GM19395 (cell line): ENCODE results near the gene ARSH.
"Not testable (repeated sequence)": the region's sequence is repeated elsewhere in the genome, so short reads cannot be mapped to it uniquely, and the experiment has no call there.

ENCODE experiments used
- ATAC-seq: cut with Tn5 transposase; IDR thresholded peaks from one replicate; pipeline ENCODE4 v1.9.1; 2021; ENCODE audit warnings: mild to moderate bottlenecking, moderate library complexity; ENCODE audit not compliant: unreplicated experiment

ARSH gene

DNA sequence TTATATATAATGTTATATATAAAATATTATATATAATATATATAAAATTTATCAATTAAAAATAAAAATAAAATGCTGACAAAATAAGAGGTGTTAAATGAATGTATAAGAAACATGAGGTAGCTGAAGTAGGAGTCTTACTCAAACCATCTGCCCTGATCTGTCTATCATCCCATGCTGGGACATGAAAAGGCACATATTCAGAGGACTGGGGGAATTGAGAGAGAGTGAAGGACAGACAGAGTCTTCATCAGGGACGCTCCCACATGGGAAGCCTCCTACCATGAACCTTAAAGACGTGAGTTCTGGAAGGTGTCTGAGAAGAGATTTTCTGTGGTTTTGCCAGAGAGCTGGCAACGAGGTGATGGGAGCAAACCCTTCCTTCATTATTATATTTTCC lies 30.9 kb downstream of the ARSH start:
- ATAC-seq = no peak

DNA sequence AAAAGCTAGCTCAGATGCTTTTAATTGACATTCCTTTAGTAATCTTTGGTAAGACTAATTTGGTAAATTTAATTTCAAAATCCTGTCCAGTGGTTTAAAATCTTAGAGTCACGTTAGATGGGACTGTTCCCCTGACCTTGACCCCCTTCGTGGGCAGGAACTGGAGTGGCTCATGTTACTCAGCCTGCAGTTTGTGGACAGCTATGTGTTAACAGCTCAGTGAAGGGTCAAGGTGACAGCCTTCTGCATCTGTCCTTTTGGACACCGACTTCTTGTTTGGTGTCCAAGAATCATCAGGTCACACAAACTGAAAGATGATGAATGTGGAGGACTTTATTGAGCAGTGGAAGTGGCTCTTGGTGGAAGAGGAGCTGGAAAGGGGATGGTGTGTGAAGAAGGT lies 37.9 kb downstream of the ARSH start:
- ATAC-seq = no peak

DNA sequence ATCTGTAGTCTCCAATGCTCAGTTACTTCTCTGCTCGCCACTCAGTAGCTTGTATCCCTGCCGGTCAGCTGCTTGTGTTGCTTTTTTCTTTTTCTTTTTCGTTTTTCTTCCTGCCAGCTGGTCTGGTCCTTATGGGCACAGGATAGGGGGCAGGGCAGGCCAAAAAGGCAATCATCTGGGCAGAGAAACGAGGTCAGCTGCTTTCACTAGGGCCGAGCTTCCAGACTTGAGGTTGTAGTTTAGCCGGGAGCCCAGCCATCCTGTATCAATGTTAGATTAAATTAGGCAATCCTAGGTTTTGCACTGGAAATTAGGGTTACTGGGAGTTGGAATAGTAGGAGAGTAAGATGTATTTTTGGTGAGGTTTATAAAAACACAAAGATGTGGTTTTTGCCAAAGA lies 38.3 kb downstream of the ARSH start:
- ATAC-seq = no peak

DNA sequence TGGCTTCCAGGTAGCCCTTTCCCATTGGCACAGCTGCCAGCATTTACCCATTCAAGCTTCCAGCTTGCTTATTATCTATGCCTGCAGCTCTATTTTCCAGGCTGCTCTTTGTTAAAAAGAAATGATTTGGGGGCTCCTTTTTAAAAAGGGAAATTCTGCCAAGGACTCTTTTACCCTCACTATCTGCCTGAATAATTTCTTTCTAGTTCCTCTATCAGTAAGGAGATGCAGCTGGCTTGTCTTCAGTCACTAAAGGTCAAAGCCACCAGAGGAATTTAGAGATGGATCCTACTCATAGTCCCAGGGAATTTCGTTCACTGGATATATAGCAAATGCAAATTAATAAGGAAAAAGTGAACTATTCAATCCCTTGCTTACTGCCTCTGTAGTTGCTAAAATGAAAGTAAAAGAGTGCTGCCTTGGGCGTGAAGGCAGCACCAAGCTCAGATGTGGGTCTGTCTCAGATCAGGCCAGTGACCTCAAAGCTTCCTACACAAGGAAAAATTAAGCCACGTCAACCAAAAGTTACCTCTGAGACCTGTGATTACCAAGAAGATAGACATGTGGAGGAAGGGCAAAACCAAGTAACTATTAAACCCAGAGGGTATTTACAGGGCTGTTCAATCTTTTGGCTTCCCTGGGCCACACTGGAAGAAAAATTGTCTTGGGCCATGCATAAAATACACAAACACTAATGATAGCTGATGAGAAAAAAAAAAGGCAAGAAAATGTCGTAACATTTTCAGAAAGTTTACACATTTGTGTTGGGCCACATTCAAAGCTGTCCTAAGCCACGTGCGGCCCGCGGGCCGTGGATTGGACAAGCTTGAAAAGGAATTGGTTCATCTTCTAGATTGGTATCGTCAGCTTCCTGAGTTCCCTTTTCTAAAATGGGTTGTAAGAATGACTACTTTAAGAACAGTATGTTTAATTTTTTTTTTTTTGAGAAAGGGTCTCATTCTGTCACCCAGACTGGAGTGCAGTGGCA lies 40.2 kb downstream of the ARSH start:
- no peak for ATAC-seq

DNA sequence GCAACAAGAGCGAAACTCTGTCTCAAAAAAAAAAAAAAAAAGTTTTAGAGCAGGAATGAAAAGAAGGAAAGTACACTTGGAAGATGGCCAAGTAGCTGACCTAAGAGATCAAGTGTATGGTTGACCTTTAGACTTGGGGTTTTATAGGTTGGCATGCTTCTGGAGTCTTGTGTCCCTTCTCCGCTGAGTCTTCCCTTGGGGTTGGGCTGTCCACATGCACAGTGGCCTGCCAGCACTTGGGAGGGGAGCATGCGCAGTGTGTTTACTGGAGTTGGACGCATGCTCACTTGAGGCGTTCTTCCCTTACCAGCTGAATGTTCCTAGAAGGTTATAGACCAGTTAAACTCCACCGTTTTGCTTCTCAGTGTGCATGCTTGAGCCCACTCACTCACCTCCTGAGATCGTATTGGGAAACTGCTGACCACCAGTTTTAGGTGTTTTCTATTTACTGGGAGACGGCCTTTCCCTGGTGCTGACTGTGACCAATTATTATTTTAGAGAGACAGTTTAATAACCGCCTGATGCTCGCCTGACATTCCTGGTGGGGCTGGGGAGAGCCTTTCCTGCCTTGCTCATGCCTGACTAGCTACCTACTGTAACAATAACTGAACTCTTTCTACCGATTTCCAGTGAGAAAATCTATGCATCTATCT lies 44.3 kb downstream of the ARSH start:
- ATAC-seq = not testable (repeated sequence)

DNA sequence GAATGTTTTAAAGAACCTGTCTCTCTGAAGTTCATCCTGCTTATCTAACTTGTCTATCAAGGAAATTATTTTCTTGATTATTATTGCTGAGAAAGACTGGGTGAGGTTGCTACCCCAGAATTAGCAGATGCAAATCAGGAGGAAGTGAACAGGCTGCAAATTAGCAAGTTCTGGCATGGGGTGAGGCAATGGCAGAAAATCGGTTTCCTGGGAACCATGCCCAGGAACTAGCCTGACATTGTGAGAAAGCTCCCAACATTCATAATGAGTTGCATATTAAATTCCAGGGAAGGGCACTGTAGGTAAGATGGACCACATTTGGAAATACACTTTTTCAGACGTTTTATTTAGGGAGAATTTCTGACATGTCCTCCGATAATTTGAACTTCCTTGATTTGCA lies 46.5 kb downstream of the ARSH start:
- ATAC-seq = no peak

DNA sequence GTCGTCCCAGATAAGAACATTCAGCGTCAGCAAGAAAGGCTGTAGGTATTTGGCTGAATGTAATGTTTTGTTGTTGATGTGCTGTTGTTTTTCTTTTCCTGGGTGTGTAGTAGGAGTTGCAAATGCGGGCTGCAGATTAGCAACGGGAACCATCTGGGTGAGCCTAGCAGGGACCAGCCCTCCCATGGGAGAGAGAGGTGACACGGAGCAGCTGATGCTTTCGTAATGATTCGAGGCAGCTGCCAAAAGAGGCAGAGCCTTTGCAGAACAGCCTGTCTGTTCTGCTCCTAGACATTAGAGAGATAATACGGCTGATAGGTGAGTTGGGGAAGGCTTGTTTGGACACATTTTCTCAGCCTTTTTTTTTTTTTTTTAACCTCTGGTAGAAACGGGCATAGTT lies 60.2 kb downstream of the ARSH start:
- ATAC-seq = no peak

DNA sequence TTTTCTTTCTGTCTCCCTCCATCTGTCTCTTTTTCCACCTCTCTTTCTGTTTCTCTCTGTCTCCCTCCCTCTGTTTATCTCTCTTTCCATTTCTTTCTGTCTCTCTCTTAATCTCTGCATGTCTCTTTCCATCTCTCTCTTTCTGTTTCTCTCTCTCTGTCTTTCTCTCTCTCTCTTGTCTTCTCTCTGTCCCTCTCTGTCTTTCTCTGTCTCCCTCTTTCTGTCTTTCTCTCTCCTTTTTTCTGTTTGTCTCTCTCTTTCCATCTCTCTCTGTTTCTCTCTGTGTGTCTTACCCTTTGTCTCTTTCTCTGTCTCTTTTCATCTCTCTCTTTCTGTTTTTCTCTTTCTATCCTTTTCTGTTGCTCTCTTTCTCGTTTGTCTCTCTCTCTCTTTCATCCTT lies 69.6 kb downstream of the ARSH start:
- no peak for ATAC-seq

DNA sequence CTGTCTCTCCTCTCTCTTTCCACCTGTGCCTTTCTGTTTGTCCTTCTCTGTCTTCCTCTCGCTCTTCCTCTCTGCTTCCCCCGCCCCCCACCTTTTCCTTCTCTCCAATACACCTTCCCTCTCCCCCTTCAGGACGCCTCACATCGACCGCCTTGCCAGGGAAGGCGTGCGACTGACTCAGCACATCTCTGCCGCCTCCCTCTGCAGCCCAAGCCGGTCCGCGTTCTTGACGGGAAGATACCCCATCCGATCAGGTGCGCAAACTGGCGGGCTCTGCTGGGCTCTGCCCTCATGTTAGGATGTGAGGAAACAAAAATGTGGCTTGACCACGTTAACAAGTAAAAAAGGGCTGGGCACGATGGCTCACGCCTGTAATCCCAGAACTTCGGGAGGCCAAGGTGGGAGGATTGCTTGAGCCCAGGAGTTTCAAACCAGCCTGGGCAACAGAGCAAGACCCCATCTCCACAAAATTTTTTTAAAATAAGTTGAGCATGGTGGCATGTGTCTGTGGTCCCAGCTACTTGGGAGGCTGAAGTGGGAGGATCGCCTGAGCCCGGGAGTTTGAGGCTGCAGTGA lies 70.2 kb downstream of the ARSH start:
- ATAC-seq = no peak
